K562 (cell line): ENCODE data around the gene SELPLG. TPM values are rescaled to one million over a fixed set of nuclear protein-coding genes. Genes with fewer than 3 reads are reported as not detected.

Source experiments
- ATAC-seq: fragments of 200-7000 bp; cut with Tn5 transposase; 3 replicates; pipeline ENCODE4 v1.9.1; 2020; ENCODE audit warnings: moderate library complexity
- BruUV-seq: library from RNA; stranded (reverse); fragments of 400-500 nt; replicated peaks from 2 replicates; lab custom pipeline; 2021; lab: Mats Ljungman, UMichigan
- CTCF ChIA-PET: fragments of 300-600 bp; formaldehyde crosslinking; extraction: SDS; loops from one replicate; lab custom pipeline; 2021; ENCODE audit warnings: low intra/inter-chr PET ratio; lab: Yijun Ruan, JAX
- POLR2A ChIA-PET: fragments of 300-600, 350-650 bp; sonication (Branson Sonifier 250); formaldehyde crosslinking; extraction: SDS; loops from one replicate; lab custom pipeline; 2021; ENCODE audit warnings: antibody characterized with exemption, inconsistent platforms; lab: Yijun Ruan, JAX
- DNase-seq, 4 experiments: peaks; one replicate each; pipeline versions ENCODE4 v3.0.0 to v3.0.0-alpha.2; 2011 to 2018; ENCODE audit warnings: low spot score in 3 of 4, mixed read lengths in 3 of 4; ENCODE audit errors: extremely low read depth in 1 of 4
- FAIRE-seq: peaks from 2 replicates; lab custom pipeline; 2011; peaks lifted over from hg19 to GRCh38; lab: Jason Lieb, UNC
- H2AFZ ChIP-seq: 2 replicates; pipeline ENCODE4 v1.6.0; 2011; ENCODE audit warnings: low read depth, low read length, control low read depth, inconsistent platforms
- H3K27ac ChIP-seq: fragments of 200-600 bp; 3 replicates; pipeline ENCODE4 v1.8.0; 2011; ENCODE audit warnings: low read depth, mild to moderate bottlenecking, control low read depth, inconsistent platforms, low read length, moderate library complexity, mixed read lengths; ENCODE audit errors: extremely low read depth
- H3K27me3 ChIP-seq, 2 experiments: fragments of 300-600 bp in 1 of 2; 2 replicates in 1 of 2; 3 replicates in 1 of 2; pipeline versions ENCODE4 v1.6.0 to v1.8.0; 2011; ENCODE audit warnings: inconsistent platforms in 2 of 2, low read length in 2 of 2, mild to moderate bottlenecking in 1 of 2, mixed read lengths in 1 of 2, moderate library complexity in 1 of 2; ENCODE audit not compliant: control insufficient read depth in 2 of 2, insufficient read depth in 2 of 2
- H3K36me3 ChIP-seq: fragments of 300-600 bp; 3 replicates; pipeline ENCODE4 v1.8.0; 2011; ENCODE audit warnings: mild to moderate bottlenecking, low read length, inconsistent platforms; ENCODE audit not compliant: control insufficient read depth, insufficient read depth
- H3K4me1 ChIP-seq, 2 experiments: fragments of 200-600 bp in 1 of 2; replicated peaks in 1 of 2; 2 replicates in 1 of 2; 3 replicates in 1 of 2; pipeline versions ENCODE4 v1.5.1 to v1.8.0; 2011; ENCODE audit warnings: inconsistent platforms in 2 of 2, low read length in 2 of 2, mild to moderate bottlenecking in 1 of 2, mixed read lengths in 1 of 2, moderate library complexity in 1 of 2; ENCODE audit not compliant: control insufficient read depth in 2 of 2, insufficient read depth in 2 of 2
- H3K4me2 ChIP-seq: 2 replicates; pipeline ENCODE4 v1.6.1; 2011; ENCODE audit warnings: low read length, control low read depth, inconsistent platforms, mixed read lengths; ENCODE audit not compliant: insufficient read depth
- H3K4me3 ChIP-seq: fragments of 200-600 bp; sonication (generic), shearing (Covaris generic); 2 replicates; pipeline ENCODE4 v1.5.1; 2016; ENCODE audit warnings: control low read depth, inconsistent platforms
- H3K79me2 ChIP-seq: fragments of 200-600 bp; 3 replicates; pipeline ENCODE4 v1.8.0; 2011; ENCODE audit warnings: low read length, inconsistent platforms; ENCODE audit not compliant: control insufficient read depth, insufficient read depth
- H3K9ac ChIP-seq, 2 experiments: 2 replicates each; pipeline versions ENCODE4 v1.6.0 to v1.6.1; 2011; ENCODE audit warnings: low read depth in 2 of 2, low read length in 2 of 2, control low read depth in 1 of 2, inconsistent platforms in 1 of 2, mild to moderate bottlenecking in 1 of 2, mixed read lengths in 1 of 2; ENCODE audit not compliant: insufficient read depth in 1 of 2
- H3K9me1 ChIP-seq: one replicate; pipeline ENCODE4 v1.6.0; 2011; ENCODE audit warnings: inconsistent platforms, mild to moderate bottlenecking, low read length, moderate library complexity; ENCODE audit not compliant: control insufficient read depth, insufficient read depth
- H3K9me3 ChIP-seq: replicated peaks from 2 replicates; pipeline ENCODE4 v1.5.1; 2011; ENCODE audit warnings: low read depth, low read length, inconsistent platforms; ENCODE audit not compliant: control insufficient read depth, insufficient read depth
- H4K20me1 ChIP-seq: replicated peaks from 2 replicates; pipeline ENCODE4 v1.6.1; 2011; ENCODE audit warnings: low read length, inconsistent platforms, mixed read lengths; ENCODE audit not compliant: control insufficient read depth, insufficient read depth
- ATF1 ChIP-seq, 2 experiments: fragments of 450-650 bp in 1 of 2; IDR thresholded peaks; 2 replicates each; pipeline ENCODE4 v1.6.1; 2016; ENCODE audit warnings: missing compliant biosample characterization in 1 of 2, missing genetic modification characterization in 1 of 2
- CTCF ChIP-seq, 3 experiments: IDR thresholded peaks in 2 of 3; conservative IDR thresholded peaks in 1 of 3; 2 replicates each; pipeline ENCODE4 v1.5.1; 2011 to 2012; ENCODE audit warnings: low read length in 3 of 3, mild to moderate bottlenecking in 3 of 3, control low read depth in 2 of 3, improper control_type of control experiment in 1 of 3, inconsistent platforms in 1 of 3, low read depth in 1 of 3, mixed read lengths in 1 of 3, moderate library complexity in 1 of 3; ENCODE audit not compliant: insufficient read depth in 2 of 3
- POLR2AphosphoS2 ChIP-seq: IDR thresholded peaks from 2 replicates; pipeline ENCODE4 v1.6.1; 2012; ENCODE audit warnings: low read length, improper control_type of control experiment
- POLR2G ChIP-seq: fragments of 200-400 bp; formaldehyde crosslinking; IDR thresholded peaks from 2 replicates; pipeline ENCODE4 v1.6.1; 2017; ENCODE audit warnings: low read depth, mild to moderate bottlenecking, antibody characterized with exemption, low read length, moderate library complexity
- RUNX1 ChIP-seq: sonication (generic); IDR thresholded peaks from 2 replicates; pipeline ENCODE4 v1.6.1; 2016; ENCODE audit warnings: antibody characterized with exemption, low read depth
- WGBS: fragments of 100-300 bp; shearing (Covaris generic); methylation state at CpG from one replicate; pipeline ENCODE4 v1.1.6; 2016; ENCODE audit warnings: low coverage, mixed read lengths; ENCODE audit not compliant: insufficient coverage; ENCODE audit errors: missing lambda C conversion rate; 5-methylcytosine and 5-hydroxymethylcytosine counted together
- in situ Hi-C: fragments of 300-500 bp; cut with MboI; formaldehyde crosslinking; loops from 4 replicates; pipeline ENCODE4 v1.15.0; 2018; ENCODE audit warnings: inconsistent platforms, mixed read lengths
- intact Hi-C: fragments of 100-400 bp; cut with micrococcal nuclease; formaldehyde crosslinking; loops from 2 replicates; pipeline ENCODE4 v1.14.2; 2022
- polyA plus RNA-seq, 8 experiments: library from polyadenylated mRNA; depleted of rRNA in 4 of 8; stranded (reverse) in 5 of 8; unstranded in 3 of 8; fragments of >200 nt; fragmentation: Nextera tagmentation in 2 of 8; fragmentation: Illumina TruSeq in 1 of 8; extraction: Ambion mirVana in 2 of 8; extraction: Trizol in 1 of 8; gene quantifications; 2 replicates each; pipeline versions ENCODE4 v1.2.1 to v1.2.3, GENCODE V29; 2011 to 2014; ENCODE audit warnings: inconsistent platforms in 1 of 8, missing spikeins in 1 of 8
- total RNA-seq, 7 experiments: library from RNA; depleted of rRNA in 6 of 7; stranded (reverse); fragments of >200 nt in 6 of 7; fragmentation: Illumina TruSeq in 2 of 7; extraction: Trizol in 2 of 7; gene quantifications; 2 replicates each; pipeline versions ENCODE4 v1.2.1 to v1.2.3, GENCODE V29; 2011 to 2021; ENCODE audit warnings: low replicate concordance in 1 of 7
- TF ChIP-seq, protein P1 (sequence below): fragments of 250-450 bp; sonication (Bioruptor Pico); IDR thresholded peaks from 2 replicates; pipeline ENCODE4 v1.4.0; 2020; ENCODE audit warnings: mild to moderate bottlenecking, moderate library complexity
- TF ChIP-seq, protein P2 (sequence below): fragments of 450-650 bp; conservative IDR thresholded peaks from 2 replicates; pipeline ENCODE4 v1.6.1; 2016; ENCODE audit warnings: missing genetic modification characterization, low read depth, mild to moderate bottlenecking, missing compliant biosample characterization, moderate library complexity
- TF ChIP-seq, protein P3 (sequence below): fragments of 150-350 bp; conservative IDR thresholded peaks from 2 replicates; pipeline ENCODE4 v1.6.1; 2014; ENCODE audit warnings: low read length

The SELPLG gene
- total and polyA plus RNA-seq, 9 of the 15 experiments (the other 6 are each of a cell fraction or from before 2014, with no cell fraction given) = 0.22 to 10.2 (median 1.7) TPM

GRCh38 chr12:108641446-108642268 is 8.0 kb upstream of the SELPLG start:
- Histone ChIP-seq H4K20me1 (0 out of 2 replicates have a peak, but pooled peaks cover 3% of the 10 kb centered on the region), H3K27me3 (no peaks in the 10 kb centered on the region), H3K79me2 (no peaks in the 10 kb centered on the region), H3K4me2 (peak overlapping the region; percentile 44), H3K9me3 (no peaks in the 10 kb centered on the region), H3K4me3 (no peak overlapping the region), H2AFZ (no peak overlapping the region), H3K4me1 (peaks cover 14 to 21% of the 10 kb centered on the region in 2 experiments), H3K36me3 (peaks cover 39% of the 10 kb centered on the region), H3K9ac (peak overlapping the region in 1 of 2 experiments; percentile 80; a peak in 2 of 4 replicates), H3K9me1 (no peaks in the 10 kb centered on the region), H3K27ac (peak overlapping the region; percentile 61; the same call in 2 of the 3 replicates)
- WGBS = 39% methylated on average over 9 of the region's 9 CpGs
- DNase-seq = peak in 1 of 4 experiments; percentile 26
- ChIA-PET CTCF (no interaction called here), POLR2A (interaction anchor here (0.6 to 4.6 kb wide), 9 partner anchors 10 to 444 kb away, joined by 3 to 69 read pairs (median 3); no protein-coding TSS in a partner anchor)
- intact Hi-C loops (loop anchor here (1.0 kb wide), 2 partner anchors 12 to 23 kb away; no protein-coding TSS in a partner anchor), in situ Hi-C loops (no loop called here)
- no peak for FAIRE-seq
- ATAC-seq = peak; percentile 56
- no TSS peak for BruUV-seq
- TF ChIP-seq, protein P1, sequence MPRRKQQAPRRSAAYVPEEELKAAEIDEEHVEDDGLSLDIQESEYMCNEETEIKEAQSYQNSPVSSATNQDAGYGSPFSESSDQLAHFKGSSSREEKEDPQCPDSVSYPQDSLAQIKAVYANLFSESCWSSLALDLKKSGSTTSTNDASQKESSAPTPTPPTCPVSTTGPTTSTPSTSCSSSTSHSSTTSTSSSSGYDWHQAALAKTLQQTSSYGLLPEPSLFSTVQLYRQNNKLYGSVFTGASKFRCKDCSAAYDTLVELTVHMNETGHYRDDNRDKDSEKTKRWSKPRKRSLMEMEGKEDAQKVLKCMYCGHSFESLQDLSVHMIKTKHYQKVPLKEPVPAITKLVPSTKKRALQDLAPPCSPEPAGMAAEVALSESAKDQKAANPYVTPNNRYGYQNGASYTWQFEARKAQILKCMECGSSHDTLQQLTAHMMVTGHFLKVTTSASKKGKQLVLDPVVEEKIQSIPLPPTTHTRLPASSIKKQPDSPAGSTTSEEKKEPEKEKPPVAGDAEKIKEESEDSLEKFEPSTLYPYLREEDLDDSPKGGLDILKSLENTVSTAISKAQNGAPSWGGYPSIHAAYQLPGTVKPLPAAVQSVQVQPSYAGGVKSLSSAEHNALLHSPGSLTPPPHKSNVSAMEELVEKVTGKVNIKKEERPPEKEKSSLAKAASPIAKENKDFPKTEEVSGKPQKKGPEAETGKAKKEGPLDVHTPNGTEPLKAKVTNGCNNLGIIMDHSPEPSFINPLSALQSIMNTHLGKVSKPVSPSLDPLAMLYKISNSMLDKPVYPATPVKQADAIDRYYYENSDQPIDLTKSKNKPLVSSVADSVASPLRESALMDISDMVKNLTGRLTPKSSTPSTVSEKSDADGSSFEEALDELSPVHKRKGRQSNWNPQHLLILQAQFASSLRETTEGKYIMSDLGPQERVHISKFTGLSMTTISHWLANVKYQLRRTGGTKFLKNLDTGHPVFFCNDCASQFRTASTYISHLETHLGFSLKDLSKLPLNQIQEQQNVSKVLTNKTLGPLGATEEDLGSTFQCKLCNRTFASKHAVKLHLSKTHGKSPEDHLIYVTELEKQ (CRISPR knock-in tag) = peak; percentile 5; the same call in 1 of the 2 replicates
- TF ChIP-seq, protein P2, sequence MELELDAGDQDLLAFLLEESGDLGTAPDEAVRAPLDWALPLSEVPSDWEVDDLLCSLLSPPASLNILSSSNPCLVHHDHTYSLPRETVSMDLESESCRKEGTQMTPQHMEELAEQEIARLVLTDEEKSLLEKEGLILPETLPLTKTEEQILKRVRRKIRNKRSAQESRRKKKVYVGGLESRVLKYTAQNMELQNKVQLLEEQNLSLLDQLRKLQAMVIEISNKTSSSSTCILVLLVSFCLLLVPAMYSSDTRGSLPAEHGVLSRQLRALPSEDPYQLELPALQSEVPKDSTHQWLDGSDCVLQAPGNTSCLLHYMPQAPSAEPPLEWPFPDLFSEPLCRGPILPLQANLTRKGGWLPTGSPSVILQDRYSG (tag) = 0 out of 2 replicates have a peak, but pooled peaks have one; percentile 17
- TF ChIP-seq, protein P3, sequence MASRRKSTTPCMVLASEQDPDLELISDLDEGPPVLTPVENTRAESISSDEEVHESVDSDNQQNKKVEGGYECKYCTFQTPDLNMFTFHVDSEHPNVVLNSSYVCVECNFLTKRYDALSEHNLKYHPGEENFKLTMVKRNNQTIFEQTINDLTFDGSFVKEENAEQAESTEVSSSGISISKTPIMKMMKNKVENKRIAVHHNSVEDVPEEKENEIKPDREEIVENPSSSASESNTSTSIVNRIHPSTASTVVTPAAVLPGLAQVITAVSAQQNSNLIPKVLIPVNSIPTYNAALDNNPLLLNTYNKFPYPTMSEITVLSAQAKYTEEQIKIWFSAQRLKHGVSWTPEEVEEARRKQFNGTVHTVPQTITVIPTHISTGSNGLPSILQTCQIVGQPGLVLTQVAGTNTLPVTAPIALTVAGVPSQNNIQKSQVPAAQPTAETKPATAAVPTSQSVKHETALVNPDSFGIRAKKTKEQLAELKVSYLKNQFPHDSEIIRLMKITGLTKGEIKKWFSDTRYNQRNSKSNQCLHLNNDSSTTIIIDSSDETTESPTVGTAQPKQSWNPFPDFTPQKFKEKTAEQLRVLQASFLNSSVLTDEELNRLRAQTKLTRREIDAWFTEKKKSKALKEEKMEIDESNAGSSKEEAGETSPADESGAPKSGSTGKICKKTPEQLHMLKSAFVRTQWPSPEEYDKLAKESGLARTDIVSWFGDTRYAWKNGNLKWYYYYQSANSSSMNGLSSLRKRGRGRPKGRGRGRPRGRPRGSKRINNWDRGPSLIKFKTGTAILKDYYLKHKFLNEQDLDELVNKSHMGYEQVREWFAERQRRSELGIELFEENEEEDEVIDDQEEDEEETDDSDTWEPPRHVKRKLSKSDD = no peak
- TF ChIP-seq POLR2G (peak; percentile 59; the same call in 1 of the 2 replicates), RUNX1 (0 out of 2 replicates have a peak, but pooled peaks have one; percentile 6), ATF1 (CRISPR knock-in tag; IDR thresholded peaks at IDR 0.05) (no peak), ATF1 (tag; IDR thresholded peaks at IDR 0.05) (0 out of 2 replicates have a peak, but pooled peaks have one; percentile 0), POLR2AphosphoS2 (peak; percentile 75; the same call in 1 of the 2 replicates), CTCF (IDR thresholded peaks at IDR 0.05 in 2 of 3, conservative IDR thresholded peaks at IDR 0.05 in 1 of 3; ENCODE audit: insufficient read depth in 2 of 3, low read depth in 1 of 3, low read length in 3 of 3) (no peak)
